ENCODE data around the gene TMEM240.

DNA sequence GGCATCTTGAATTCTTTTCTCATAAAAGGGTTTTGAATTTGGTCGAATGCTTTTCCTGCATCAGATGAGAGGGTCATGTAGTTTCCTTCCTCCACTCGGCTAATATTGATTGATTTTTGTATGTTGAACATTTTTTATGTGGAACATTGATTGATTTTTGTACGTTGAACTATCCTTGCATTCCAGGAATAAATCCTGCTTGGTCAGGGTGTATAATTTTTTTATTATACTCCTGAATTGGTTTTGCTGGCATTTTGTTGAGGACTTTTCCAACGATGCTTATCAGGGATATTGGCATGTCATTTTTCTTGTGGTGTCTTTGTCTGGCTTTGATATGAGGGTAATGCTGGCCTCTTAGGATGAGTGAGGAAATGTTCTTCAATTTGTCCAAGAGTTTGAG is 8.5 kb downstream of the TMEM240 start:
- TF ChIP-seq EZH2phosphoT487 (IDR thresholded peaks at IDR 0.05; ENCODE audit: insufficient read depth, low read depth) (no peak), EZH2 (IDR thresholded peaks at IDR 0.05; ENCODE audit: insufficient read depth, poor library complexity, severe bottlenecking) (no peak)

All from GM23248 (cell line).